Activated T-cell treated with anti-CD3 and anti-CD28 coated beads, Interleukin-2, amount 50 U/mL, for 1 hour (primary cell): ENCODE data around the gene DDAH2.

Experiments used
- DNase-seq: peaks from one replicate; pipeline ENCODE4 v3.0.0-alpha.2; 2020

Gene DDAH2, protein sequence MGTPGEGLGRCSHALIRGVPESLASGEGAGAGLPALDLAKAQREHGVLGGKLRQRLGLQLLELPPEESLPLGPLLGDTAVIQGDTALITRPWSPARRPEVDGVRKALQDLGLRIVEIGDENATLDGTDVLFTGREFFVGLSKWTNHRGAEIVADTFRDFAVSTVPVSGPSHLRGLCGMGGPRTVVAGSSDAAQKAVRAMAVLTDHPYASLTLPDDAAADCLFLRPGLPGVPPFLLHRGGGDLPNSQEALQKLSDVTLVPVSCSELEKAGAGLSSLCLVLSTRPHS

GRCh38 chr6:31728767-31729514 lies at the start of gene DDAH2:
TSS of gene DDAH2 (minus strand) at chr6:31729299. CDS start at chr6:31729161, 138 bp downstream.
- DNase-seq, result no peak

GRCh38 chr6:31778193-31778592 lies 49.1 kb upstream of the DDAH2 start:
- DNase-seq, result no peak

DNA sequence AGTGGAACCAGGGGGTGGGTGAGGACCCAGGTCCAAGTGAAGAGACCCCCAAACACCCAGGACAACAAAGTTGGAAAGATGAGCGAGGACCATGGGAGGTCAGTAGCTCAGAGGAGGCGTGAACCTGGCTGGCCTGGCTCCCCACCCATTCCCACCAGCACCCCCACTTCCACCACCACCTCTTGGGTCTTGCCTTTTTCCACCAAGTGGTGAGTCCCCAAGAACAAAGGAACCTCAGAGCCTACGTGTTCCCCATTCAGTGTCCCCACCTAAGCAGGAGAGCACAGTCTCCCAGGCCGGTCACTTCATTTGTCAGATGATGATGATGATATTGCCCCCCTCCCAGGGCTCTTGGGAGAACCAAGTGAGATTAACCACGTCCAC lies 48.6 kb upstream of the DDAH2 start:
- no peak for DNase-seq

- DNase-seq, result peak; percentile 68
Observed at GRCh38 chr6:31776989-31777666, 48.0 kb upstream of the DDAH2 start, which contains the start of gene VWA7. TSS of gene VWA7 (minus strand) at chr6:31777328. CDS start at chr6:31776779, 549 bp downstream.

DNA sequence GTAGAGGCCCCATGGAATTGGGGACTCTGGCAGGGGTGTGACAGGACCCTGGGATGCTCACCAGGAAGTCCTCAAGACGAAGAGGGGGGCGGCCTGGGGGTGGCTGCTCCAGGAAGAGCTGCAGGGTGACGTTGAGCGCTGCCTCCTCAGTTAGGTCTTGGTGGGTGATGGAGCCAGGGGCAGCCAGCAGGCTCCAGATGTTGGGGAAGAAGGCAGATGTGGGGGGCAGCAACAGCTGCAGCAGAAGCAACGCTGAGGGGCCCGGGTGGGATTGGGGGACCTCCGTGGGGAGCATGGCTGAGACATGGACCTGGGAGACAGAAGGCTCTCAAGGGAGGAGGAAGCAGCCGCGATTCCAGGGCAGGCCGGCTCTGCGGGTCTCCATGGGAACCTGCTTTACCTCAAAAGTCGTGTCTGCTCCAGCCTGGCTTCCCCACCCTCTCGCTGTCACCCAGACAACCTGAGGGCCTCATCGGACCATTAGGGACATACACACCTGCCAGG lies 47.4 kb upstream of the DDAH2 start:
- DNase-seq, result no peak

DNA sequence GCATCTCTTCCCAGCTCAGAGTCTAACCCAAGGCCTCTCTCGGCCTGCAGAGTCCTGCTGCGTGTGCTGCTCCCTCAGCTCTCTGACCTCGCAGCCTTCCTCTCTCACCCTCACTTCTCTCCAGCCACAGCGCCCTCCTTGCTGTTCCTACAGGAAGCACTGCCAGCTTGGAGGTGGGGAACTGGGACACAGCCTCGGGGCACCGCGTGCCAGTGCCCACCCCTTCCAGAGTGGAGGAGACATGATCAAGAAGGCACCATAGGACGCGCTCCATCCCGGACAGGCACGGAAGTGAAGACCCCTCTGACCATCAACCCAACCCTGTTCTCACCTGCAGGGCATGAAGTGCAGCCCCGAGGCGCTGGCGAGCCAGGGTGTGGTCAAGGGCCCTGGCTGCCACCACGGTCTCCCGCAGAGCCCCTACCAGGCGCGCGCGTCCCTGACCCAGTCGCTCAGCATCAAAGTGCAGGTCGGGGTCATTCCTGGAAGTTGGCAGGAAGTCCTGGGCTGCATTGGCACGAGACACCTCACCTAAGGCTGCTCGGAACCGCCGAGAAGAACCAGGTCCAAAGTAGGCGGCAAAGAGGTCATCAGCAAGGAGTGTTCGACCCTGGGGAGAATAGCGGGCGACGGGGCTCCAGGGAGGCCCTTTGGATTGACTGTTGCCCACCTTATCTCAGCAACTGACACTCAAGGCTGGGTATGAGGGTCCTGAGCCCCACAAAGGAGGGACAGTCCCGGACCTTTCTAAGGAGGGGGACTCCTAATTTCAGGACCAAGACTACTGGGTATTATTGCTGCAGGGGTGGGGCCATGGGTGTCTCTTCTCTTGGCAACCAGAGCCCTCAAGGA lies 46.8 kb upstream of the DDAH2 start:
- DNase-seq, result no peak

DNA sequence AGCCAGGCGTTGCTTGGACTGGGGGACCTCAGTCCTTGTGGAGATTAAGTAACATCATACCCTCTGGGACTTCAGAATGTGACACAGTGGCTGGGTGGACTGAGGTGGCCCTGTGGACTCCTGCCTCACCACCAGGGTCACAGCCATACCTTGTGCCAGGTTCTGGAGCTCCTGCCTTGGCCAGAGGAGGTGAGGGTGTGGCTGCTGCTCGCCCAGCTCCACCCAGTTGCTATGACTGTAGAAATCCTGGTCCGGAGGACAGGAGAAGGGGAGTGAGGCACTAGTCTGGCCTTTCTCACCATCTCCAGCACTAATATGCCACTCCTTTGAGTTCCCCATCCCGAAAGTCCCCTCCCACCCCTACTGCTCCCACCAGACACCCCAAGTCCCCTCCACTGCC lies 46.1 kb upstream of the DDAH2 start:
- DNase-seq, result no peak

- DNase-seq, result no peak
Observed at GRCh38 chr6:31771992-31772358, 42.9 kb upstream of the DDAH2 start.

- DNase-seq, result no peak
Observed at GRCh38 chr6:31770860-31771259, 41.8 kb upstream of the DDAH2 start.

DNA sequence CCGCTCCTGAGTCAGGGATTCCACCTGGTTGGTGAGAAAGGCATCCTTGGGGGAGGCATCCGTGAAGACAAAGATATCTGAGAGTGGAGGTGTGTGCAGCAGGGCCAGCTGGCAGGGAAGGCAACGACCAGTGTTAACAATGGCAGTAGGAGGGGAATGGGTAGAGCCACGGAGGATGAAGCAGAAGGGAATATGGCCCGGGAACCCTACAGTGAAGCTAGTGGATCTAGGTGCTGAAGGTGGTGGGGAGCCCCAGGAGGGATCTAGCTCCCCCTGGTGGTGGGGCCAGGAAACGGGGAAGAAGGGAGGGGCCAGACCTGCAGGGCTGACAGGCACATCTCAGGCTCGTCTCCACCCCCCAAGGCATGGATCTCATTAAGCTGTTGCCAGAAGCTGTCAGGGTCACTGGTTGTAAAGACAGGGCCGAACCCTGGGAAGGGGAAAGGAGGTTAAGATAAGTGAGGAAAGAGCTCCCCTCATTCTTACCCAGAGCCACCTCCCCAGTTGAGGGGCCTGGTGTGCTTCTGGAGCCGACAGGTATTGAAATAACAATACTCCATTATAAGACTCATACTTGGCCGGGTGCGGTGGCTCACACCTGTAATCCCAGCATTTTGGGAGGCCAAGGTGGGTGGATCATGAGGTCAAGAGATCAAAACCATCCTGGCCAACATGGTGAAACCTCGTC lies 40.7 kb upstream of the DDAH2 start:
- DNase-seq, result peak; percentile 84

- DNase-seq, result no peak
Observed at GRCh38 chr6:31768363-31769257, 39.5 kb upstream of the DDAH2 start.

GRCh38 chr6:31767096-31767645 lies 38.1 kb upstream of the DDAH2 start:
- no peak for DNase-seq

GRCh38 chr6:31765910-31766794 lies 37.1 kb upstream of the DDAH2 start:
- no peak for DNase-seq

DNA sequence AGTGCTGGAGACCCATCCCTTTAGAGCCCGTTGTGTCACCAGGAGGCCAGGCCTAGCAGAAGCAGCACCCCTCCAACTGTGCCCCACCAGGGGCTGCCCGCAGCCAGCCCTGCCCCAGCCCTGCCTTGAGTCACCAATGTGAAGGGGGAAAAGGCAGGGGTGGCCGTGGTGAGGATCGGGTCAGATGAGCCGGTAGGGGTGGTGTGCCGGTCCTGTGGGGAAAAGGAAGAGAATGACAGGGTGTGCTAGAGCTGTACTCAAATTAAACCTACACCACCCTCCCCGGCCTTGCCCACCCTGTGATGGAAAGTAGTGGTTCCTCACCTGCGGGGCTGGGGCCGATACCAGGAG lies 36.4 kb upstream of the DDAH2 start:
- DNase-seq, result no peak

- no peak for DNase-seq
Observed at GRCh38 chr6:31764198-31764597, 35.1 kb upstream of the DDAH2 start.

GRCh38 chr6:31763619-31763940 lies 34.5 kb upstream of the DDAH2 start:
- no peak for DNase-seq

DNA sequence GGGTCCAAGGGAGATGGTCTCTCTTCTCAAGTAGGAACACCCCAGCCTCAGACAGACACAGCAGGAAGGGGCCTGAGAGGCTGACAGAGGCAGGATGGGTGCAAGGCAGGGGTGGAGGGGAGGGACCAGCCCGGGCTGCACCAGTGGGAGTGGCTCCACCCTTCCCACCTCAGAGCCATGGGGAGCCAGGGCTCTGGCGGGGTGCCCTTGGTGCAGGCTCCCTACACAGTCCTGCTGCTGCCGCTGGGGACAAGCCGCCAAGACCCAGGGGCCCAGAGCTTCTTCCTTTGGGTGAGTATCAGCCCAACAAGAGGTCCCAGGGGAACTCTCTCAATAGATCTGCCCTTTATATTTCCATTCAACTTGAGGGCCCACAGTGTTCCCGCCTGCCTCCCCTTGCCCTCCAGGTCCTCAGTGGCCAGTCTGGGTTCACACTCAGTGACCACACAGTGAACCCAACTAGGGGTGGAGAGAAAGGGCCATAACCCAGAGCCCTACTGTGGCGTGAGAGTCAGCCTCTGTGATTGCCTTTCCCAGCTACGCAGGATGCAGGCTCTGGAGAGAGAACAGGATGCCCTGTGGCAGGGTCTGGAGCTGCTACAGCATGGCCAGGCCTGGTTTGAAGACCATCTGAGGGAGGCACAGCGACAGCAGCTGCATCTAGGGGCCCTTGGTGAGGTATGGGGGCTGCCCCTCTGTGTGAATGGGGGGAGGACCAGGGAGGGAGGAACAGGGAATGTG lies 33.9 kb upstream of the DDAH2 start:
- no peak for DNase-seq

GRCh38 chr6:31762356-31762755 lies 33.3 kb upstream of the DDAH2 start, which contains the start of gene SAPCD1:
TSS of gene SAPCD1 (plus strand) at chr6:31762656. CDS start at chr6:31763055, 399 bp downstream.
- no peak for DNase-seq

- DNase-seq, result no peak
Observed at GRCh38 chr6:31761343-31761742, 32.2 kb upstream of the DDAH2 start.
